Measurements from ENCODE around the gene OR12D3. TPM values are rescaled to one million over a fixed set of nuclear protein-coding genes. Genes with fewer than 3 reads are reported as not detected.

Gene OR12D3
- total and polyA plus RNA-seq, 2 donors (not counting 1 experiment from before 2014, with no cell fraction given) = not detected

- WGBS (ENCODE audit: insufficient coverage) = no CpG with 5 or more reads among the region's 3 CpGs
- ATAC-seq (ENCODE audit: low read depth) = no peak
- H3K4me1 ChIP-seq (ENCODE audit: control insufficient read depth in 2 of 2, insufficient read depth in 2 of 2, low read length in 2 of 2) = no peaks in the 10 kb centered on the region
- H3K4me2 ChIP-seq (replicated peaks; ENCODE audit: low read depth, low read length, poor library complexity, severe bottlenecking) = no peak overlapping the region
- peaks cover 2% of the 10 kb centered on the region for H3K9me3 Mint-ChIP-seq (ENCODE audit: insufficient read depth)
- H3K27ac Mint-ChIP-seq = no peak overlapping the region
- TF ChIP-seq CTCF (IDR thresholded peaks at IDR 0.05) (no peak), EZH2 (IDR thresholded peaks at IDR 0.05; ENCODE audit: borderline replicate concordance, insufficient read depth, low read depth, low read length, poor library complexity, severe bottlenecking) (no peak)
- no peaks in the 10 kb centered on the region for H3K27me3 ChIP-seq (replicated peaks in 1 of 4; ENCODE audit: control extremely low read depth in 1 of 4, control insufficient read depth in 3 of 4, insufficient read depth in 4 of 4, low read length in 3 of 4)
- ChIA-PET CTCF (no interaction called here), POLR2A (no interaction called here)
- no peaks in the 10 kb centered on the region for H3K79me2 ChIP-seq (ENCODE audit: control insufficient read depth, insufficient read depth, low read length)
- H3K9me3 ChIP-seq (ENCODE audit: control extremely low read depth in 1 of 3, control insufficient read depth in 2 of 3, insufficient read depth in 1 of 3, low read length in 2 of 3) = peaks cover 0 to 2% (median 0%) of the 10 kb centered on the region in 3 donors
- intact Hi-C loops (cut with micrococcal nuclease) = no loop called here
- no peaks in the 10 kb centered on the region for H3K4me1 Mint-ChIP-seq
- no peak overlapping the region for H3K4me3 ChIP-seq (ENCODE audit: control extremely low read depth in 1 of 5, extremely low read depth in 1 of 5, insufficient read depth in 1 of 5, low read depth in 2 of 5, low read length in 4 of 5)
- H3K9ac ChIP-seq (ENCODE audit: low read length) = no peak overlapping the region
- no peak overlapping the region for H3K4me3 Mint-ChIP-seq
- peaks cover 11% of the 10 kb centered on the region for H3K27me3 Mint-ChIP-seq
- no peak overlapping the region for H3K27ac ChIP-seq (ENCODE audit: low read length in 2 of 2)
- no peaks in the 10 kb centered on the region for H3K36me3 ChIP-seq (replicated peaks in 1 of 2; ENCODE audit: control extremely low read depth in 1 of 2, control insufficient read depth in 1 of 2, extremely low read depth in 1 of 2, insufficient read depth in 2 of 2, low read length in 1 of 2)
- DNase-seq = no peak
- H2AFZ ChIP-seq (ENCODE audit: insufficient read depth, low read depth, low read length, poor library complexity, severe bottlenecking) = no peak overlapping the region
- no peaks in the 10 kb centered on the region for H4K20me1 ChIP-seq (ENCODE audit: control insufficient read depth, insufficient read depth, low read length, poor library complexity, severe bottlenecking)
Observed at GRCh38 chr6:29345380-29345779, 29.7 kb downstream of the OR12D3 start.

DNA sequence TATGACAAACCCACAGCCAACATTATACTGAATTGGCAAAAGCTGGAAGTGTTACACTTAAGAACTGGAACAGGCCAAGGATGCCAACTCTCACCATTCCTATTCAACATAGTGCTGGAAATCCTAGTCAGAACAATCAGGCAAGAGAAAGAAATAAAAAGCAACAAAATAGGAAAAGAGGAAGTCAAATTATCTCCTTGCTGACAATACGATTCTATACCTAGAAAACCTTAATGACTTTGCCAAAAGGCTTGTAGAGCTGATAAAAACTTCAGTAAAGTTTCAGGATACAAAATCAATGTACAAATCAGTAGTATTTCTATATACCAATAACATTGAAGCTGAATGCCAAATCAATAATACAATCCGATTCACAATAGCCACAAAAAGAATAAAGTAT lies 38.8 kb downstream of the OR12D3 start:
- H3K4me1 Mint-ChIP-seq = no peaks in the 10 kb centered on the region
- H3K4me3 ChIP-seq (ENCODE audit: control extremely low read depth in 1 of 5, extremely low read depth in 1 of 5, insufficient read depth in 1 of 5, low read depth in 2 of 5, low read length in 4 of 5) = no peak overlapping the region
- H3K27me3 Mint-ChIP-seq = peaks cover 36% of the 10 kb centered on the region

More for the DNA sequence above, 38.8 kb downstream of the OR12D3 start:
- DNase-seq = no peak
- Mint-ChIP-seq H3K27ac (no peak overlapping the region), H3K4me3 (no peak overlapping the region), H3K9me3 (ENCODE audit: insufficient read depth) (peaks cover 2% of the 10 kb centered on the region)
- ATAC-seq (ENCODE audit: low read depth) = no peak
- Histone ChIP-seq H3K79me2 (ENCODE audit: control insufficient read depth, insufficient read depth, low read length) (no peaks in the 10 kb centered on the region), H3K9me3 (ENCODE audit: control extremely low read depth in 1 of 3, control insufficient read depth in 2 of 3, insufficient read depth in 1 of 3, low read length in 2 of 3) (no peaks in the 10 kb centered on the region), H3K27me3 (replicated peaks in 1 of 4; ENCODE audit: control extremely low read depth in 1 of 4, control insufficient read depth in 3 of 4, insufficient read depth in 4 of 4, low read length in 3 of 4) (no peaks in the 10 kb centered on the region), H3K27ac (ENCODE audit: low read length in 2 of 2) (no peak overlapping the region), H3K4me1 (ENCODE audit: control insufficient read depth in 2 of 2, insufficient read depth in 2 of 2, low read length in 2 of 2) (no peaks in the 10 kb centered on the region), H3K9ac (ENCODE audit: low read length) (no peak overlapping the region), H3K4me2 (replicated peaks; ENCODE audit: low read depth, low read length, poor library complexity, severe bottlenecking) (no peak overlapping the region), H2AFZ (ENCODE audit: insufficient read depth, low read depth, low read length, poor library complexity, severe bottlenecking) (no peak overlapping the region), H3K36me3 (replicated peaks in 1 of 2; ENCODE audit: control extremely low read depth in 1 of 2, control insufficient read depth in 1 of 2, extremely low read depth in 1 of 2, insufficient read depth in 2 of 2, low read length in 1 of 2) (no peaks in the 10 kb centered on the region), H4K20me1 (ENCODE audit: control insufficient read depth, insufficient read depth, low read length, poor library complexity, severe bottlenecking) (no peaks in the 10 kb centered on the region)
- WGBS (ENCODE audit: insufficient coverage) = no CpG with 5 or more reads among the region's 2 CpGs
- intact Hi-C loops (cut with micrococcal nuclease) = no loop called here
- CTCF ChIA-PET = no interaction called here
- TF ChIP-seq EZH2 (IDR thresholded peaks at IDR 0.05; ENCODE audit: borderline replicate concordance, insufficient read depth, low read depth, low read length, poor library complexity, severe bottlenecking) = no peak
- no peak for TF ChIP-seq CTCF (IDR thresholded peaks at IDR 0.05)
- POLR2A ChIA-PET = no interaction called here

Measured in B cell (primary cell).